CD4-positive, CD25-positive, alpha-beta regulatory T cell (primary cell): ENCODE data around the gene CHP1. TPM values are rescaled to one million over a fixed set of nuclear protein-coding genes. Genes with fewer than 3 reads are reported as not detected.

ENCODE experiments used
- ATAC-seq, 2 donors: fragments of 150-1000 bp; cut with Tn5 transposase; one replicate each; pipeline ENCODE4 v1.10.0; 2021; ENCODE audit warnings: low read depth in 2 of 2, moderate number of reproducible peaks in 2 of 2, moderate library complexity in 1 of 2
- DNase-seq, 3 donors: peaks; one replicate each; pipeline versions ENCODE4 v3.0.0 to v3.0.0-alpha.2; 2012 to 2022; ENCODE audit warnings: mixed read lengths in 1 of 3
- H3K27ac ChIP-seq: one replicate; pipeline ENCODE4 v1.7.0; 2013; ENCODE audit warnings: mild to moderate bottlenecking, low read length; ENCODE audit not compliant: insufficient read depth, poor library complexity, severe bottlenecking
- H3K27me3 ChIP-seq: one replicate; pipeline ENCODE4 v1.7.0; 2013; ENCODE audit warnings: low read length; ENCODE audit not compliant: control insufficient read depth, insufficient read depth
- H3K36me3 ChIP-seq: one replicate; pipeline ENCODE4 v1.7.0; 2013; ENCODE audit warnings: mild to moderate bottlenecking, low read length, moderate library complexity; ENCODE audit not compliant: control insufficient read depth, insufficient read depth
- H3K4me1 ChIP-seq: 2 replicates; pipeline ENCODE4 v1.7.0; 2013; ENCODE audit warnings: mild to moderate bottlenecking, low read length; ENCODE audit not compliant: insufficient read depth, control insufficient read depth, poor library complexity, severe bottlenecking
- H3K4me3 ChIP-seq: one replicate; pipeline ENCODE4 v1.7.0; 2013; ENCODE audit warnings: low read depth, mild to moderate bottlenecking, low read length, moderate library complexity
- H3K9me3 ChIP-seq, 2 experiments: 1 replicate in 1 of 2; 2 replicates in 1 of 2; pipeline ENCODE4 v1.7.0; 2013; ENCODE audit warnings: low read length in 2 of 2, mild to moderate bottlenecking in 1 of 2, moderate library complexity in 1 of 2; ENCODE audit not compliant: control insufficient read depth in 2 of 2
- H3K27ac Mint-ChIP-seq, 3 donors: one replicate each; pipeline ENCODE4 v1.8.0; 2020 to 2022; ENCODE audit warnings: mild to moderate bottlenecking in 3 of 3, mixed read lengths in 3 of 3, moderate library complexity in 2 of 3
- H3K27me3 Mint-ChIP-seq: one replicate; pipeline ENCODE4 v1.8.0; 2022; ENCODE audit warnings: mild to moderate bottlenecking, mixed read lengths
- H3K36me3 Mint-ChIP-seq: one replicate; pipeline ENCODE4 v1.8.0; 2020; ENCODE audit warnings: mixed read lengths
- H3K4me1 Mint-ChIP-seq, 4 donors: one replicate each; pipeline ENCODE4 v1.8.0; 2020 to 2022; ENCODE audit warnings: mixed read lengths in 4 of 4, mild to moderate bottlenecking in 1 of 4
- H3K4me3 Mint-ChIP-seq, 4 donors: one replicate each; pipeline ENCODE4 v1.8.0; 2020 to 2022; ENCODE audit warnings: mild to moderate bottlenecking in 4 of 4, mixed read lengths in 4 of 4, moderate library complexity in 3 of 4
- H3K9me3 Mint-ChIP-seq, 7 donors: one replicate each; pipeline ENCODE4 v1.8.0; 2020 to 2022; ENCODE audit warnings: mixed read lengths in 7 of 7, mild to moderate bottlenecking in 3 of 7, moderate library complexity in 2 of 7
- polyA plus RNA-seq, 4 donors: library from polyadenylated mRNA; unstranded; fragments of 300-500 nt; fragmentation: Illumina TruSeq; gene quantifications; one replicate each; pipeline ENCODE4 v1.2.3, GENCODE V29; 2021
- total RNA-seq: library from RNA; stranded (reverse); gene quantifications from one replicate; pipeline ENCODE4 v1.2.3, GENCODE V29; 2022

CHP1 gene
- total RNA-seq: 34.7 TPM
- 10 to 100 TPM; 17.9 to 23.5 (median 19.3) TPM for polyA plus RNA-seq

DNA sequence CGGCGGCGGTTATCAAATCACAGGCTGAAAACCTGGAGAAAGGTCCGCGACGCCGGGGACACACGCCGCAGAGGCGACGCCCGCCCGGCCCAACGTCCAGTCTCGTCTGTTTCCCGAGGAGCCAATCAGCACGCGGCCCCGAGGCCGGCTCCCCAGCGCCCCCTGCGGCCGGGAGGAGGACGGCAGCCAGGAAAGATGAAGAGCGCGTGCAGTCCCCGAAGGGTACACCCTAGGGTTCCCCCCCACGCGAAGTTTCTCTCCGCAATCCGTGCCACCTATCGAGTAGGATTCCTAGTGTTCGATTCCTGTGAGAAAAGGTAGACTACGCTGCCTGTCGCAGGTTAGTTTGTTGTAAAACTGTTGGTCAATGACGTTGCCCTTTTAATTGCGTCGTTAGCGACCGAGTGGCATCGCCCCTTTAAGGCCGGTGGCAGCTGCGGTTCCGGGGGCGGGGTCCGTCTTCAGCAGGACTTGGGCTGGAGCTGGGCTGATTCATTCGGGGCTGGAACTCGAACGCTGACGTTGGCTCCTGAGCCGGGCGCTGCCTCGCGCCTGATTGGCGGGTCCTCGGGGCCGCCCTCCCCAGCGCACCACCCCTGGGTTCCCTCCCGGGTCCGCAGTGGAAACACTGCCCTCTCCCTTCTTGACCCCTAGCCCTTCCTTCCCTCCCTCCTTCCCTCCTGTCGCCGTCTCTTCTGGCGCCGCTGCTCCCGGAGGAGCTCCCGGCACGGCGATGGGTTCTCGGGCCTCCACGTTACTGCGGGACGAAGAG, at the start of gene CHP1, which contains the start of gene EXD1:
CHP1 (plus strand) TSS at position 619 of the 772 bp plus-strand sequence; CDS start at position 734, 115 bp downstream.
EXD1 (minus strand) TSS at position 108 of the 772 bp plus-strand sequence. CDS start 4,182 bp downstream, outside the sequence.
- H3K9me3 ChIP-seq: no peaks in the 10 kb centered on the region
- peak within 1 kb of the TSS; percentile 80 to 93 (median 93) for H3K27ac Mint-ChIP-seq
- peak within 1 kb of the TSS; percentile 84 for H3K27ac ChIP-seq
- H3K27me3 ChIP-seq: peaks cover 2% of the 10 kb centered on the region
- H3K27me3 Mint-ChIP-seq: peaks cover 18% of the 10 kb centered on the region
- H3K4me3 ChIP-seq: peak within 1 kb of the TSS; percentile 91
- H3K36me3 Mint-ChIP-seq: no peaks in the 10 kb centered on the region
- no peaks in the 10 kb centered on the region for H3K9me3 Mint-ChIP-seq
- H3K4me1 Mint-ChIP-seq: peaks cover 0 to 46% (median 31%) of the 10 kb centered on the region in 4 donors
- H3K36me3 ChIP-seq: no peaks in the 10 kb centered on the region
- H3K4me3 Mint-ChIP-seq: peak within 1 kb of the TSS; percentile 89 to 95 (median 94)
- ATAC-seq: peak; percentile 97
- DNase-seq: peak; percentile 91 to 99 (median 94)
- peaks cover 28% of the 10 kb centered on the region for H3K4me1 ChIP-seq

- Histone ChIP-seq H3K4me3 (no peak overlapping the region), H3K27ac (no peak overlapping the region), H3K4me1 (no peaks in the 10 kb centered on the region), H3K36me3 (no peaks in the 10 kb centered on the region), H3K27me3 (no peaks in the 10 kb centered on the region), H3K9me3 (no peaks in the 10 kb centered on the region)
- peaks cover 0 to 5% (median 0%) of the 10 kb centered on the region in 4 donors for H3K4me1 Mint-ChIP-seq
- H3K9me3 Mint-ChIP-seq: no peaks in the 10 kb centered on the region
- DNase-seq: no peak
- peak overlapping the region in 1 of 3 donors; percentile 24 for H3K27ac Mint-ChIP-seq
- ATAC-seq: no peak
- no peak overlapping the region for H3K4me3 Mint-ChIP-seq
- peaks cover 6% of the 10 kb centered on the region for H3K27me3 Mint-ChIP-seq
- H3K36me3 Mint-ChIP-seq: no peaks in the 10 kb centered on the region
Measured at GRCh38 chr15:41182266-41182665, 48.8 kb upstream of the CHP1 start.

DNA sequence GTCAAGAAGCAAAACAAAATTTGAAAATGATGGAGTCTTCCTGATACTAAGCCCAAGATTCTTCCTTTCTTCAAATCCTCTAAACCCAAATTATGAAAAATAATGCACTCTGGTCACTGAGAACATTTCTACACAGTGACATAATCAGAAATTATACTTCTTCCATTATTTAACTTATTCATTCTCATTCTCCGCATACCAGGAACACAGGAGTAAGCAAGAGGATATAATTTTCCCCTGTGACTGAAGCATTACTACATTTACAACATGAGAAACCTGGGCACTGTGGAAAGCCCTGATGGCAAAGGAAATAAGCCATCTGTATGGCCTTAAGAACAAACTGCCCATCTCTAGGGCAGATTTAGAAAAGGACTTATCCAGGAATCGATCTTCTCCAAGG, 47.5 kb upstream of the CHP1 start:
- no peaks in the 10 kb centered on the region for H3K9me3 ChIP-seq
- H3K9me3 Mint-ChIP-seq: no peaks in the 10 kb centered on the region
- DNase-seq: no peak
- H3K27me3 ChIP-seq: no peaks in the 10 kb centered on the region
- H3K4me3 Mint-ChIP-seq: no peak overlapping the region
- H3K36me3 ChIP-seq: no peaks in the 10 kb centered on the region
- H3K27me3 Mint-ChIP-seq: peaks cover 6% of the 10 kb centered on the region
- H3K36me3 Mint-ChIP-seq: no peaks in the 10 kb centered on the region
- no peak overlapping the region for H3K27ac ChIP-seq
- H3K4me1 ChIP-seq: no peaks in the 10 kb centered on the region
- H3K27ac Mint-ChIP-seq: no peak overlapping the region
- H3K4me3 ChIP-seq: no peak overlapping the region
- H3K4me1 Mint-ChIP-seq: peaks cover 0 to 5% (median 0%) of the 10 kb centered on the region in 4 donors
- no peak for ATAC-seq

- Mint-ChIP-seq H3K4me1 (no peaks in the 10 kb centered on the region), H3K9me3 (peaks cover 0 to 2% (median 0%) of the 10 kb centered on the region in 7 donors), H3K36me3 (no peaks in the 10 kb centered on the region), H3K27ac (no peak overlapping the region), H3K27me3 (peaks cover 5% of the 10 kb centered on the region), H3K4me3 (no peak overlapping the region)
- no peak overlapping the region for H3K4me3 ChIP-seq
- H3K4me1 ChIP-seq: no peaks in the 10 kb centered on the region
- no peak overlapping the region for H3K27ac ChIP-seq
- no peaks in the 10 kb centered on the region for H3K27me3 ChIP-seq
- H3K36me3 ChIP-seq: no peaks in the 10 kb centered on the region
- ATAC-seq: no peak
- no peak for DNase-seq
- H3K9me3 ChIP-seq: no peaks in the 10 kb centered on the region
Measured at GRCh38 chr15:41194444-41194843, 36.6 kb upstream of the CHP1 start.

DNA sequence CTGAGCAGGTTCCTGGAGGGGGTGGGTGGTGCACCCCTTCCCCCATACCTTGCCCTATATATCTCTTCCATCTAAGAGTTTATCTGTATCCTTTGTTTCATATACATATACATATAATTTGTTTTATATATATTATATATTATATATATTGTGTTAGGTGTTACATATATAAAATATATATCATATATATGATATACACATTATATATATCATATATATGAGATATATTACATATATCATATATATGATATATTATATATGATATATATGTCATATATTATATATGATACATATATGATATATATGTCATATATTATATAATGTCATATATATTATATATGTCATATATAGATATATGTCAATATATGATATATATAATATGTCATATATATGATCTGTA, 31.6 kb upstream of the CHP1 start:
- no peaks in the 10 kb centered on the region for H3K4me1 Mint-ChIP-seq
- no peak overlapping the region for H3K4me3 Mint-ChIP-seq
- no peaks in the 10 kb centered on the region for H3K9me3 Mint-ChIP-seq
- H3K27me3 ChIP-seq: no peaks in the 10 kb centered on the region
- peaks cover 5% of the 10 kb centered on the region for H3K27me3 Mint-ChIP-seq
- no peaks in the 10 kb centered on the region for H3K9me3 ChIP-seq
- ATAC-seq (no peak), DNase-seq (no peak)
- H3K27ac ChIP-seq: no peak overlapping the region
- no peaks in the 10 kb centered on the region for H3K36me3 ChIP-seq
- H3K36me3 Mint-ChIP-seq: no peaks in the 10 kb centered on the region
- H3K4me3 ChIP-seq: no peak overlapping the region
- no peaks in the 10 kb centered on the region for H3K4me1 ChIP-seq
- H3K27ac Mint-ChIP-seq: no peak overlapping the region

DNA sequence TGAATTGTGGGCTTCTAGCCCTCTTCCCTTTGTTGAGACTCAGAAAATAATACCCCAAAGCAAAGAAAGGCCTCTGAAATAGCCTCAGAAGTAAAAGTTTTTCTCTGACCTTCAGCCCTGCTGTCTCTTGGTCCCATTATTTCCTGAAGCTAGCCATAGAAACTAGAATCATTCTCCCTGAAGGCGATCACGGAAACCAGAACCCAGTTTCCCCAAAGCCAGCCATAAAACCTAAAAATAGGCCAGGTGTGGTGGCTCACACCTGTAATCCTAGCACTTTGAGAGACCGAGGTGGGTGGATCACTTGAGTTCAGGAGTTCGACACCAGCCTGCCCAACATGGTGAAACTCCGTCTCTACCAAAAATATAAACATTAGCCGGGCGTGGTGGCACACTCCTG, 27.7 kb upstream of the CHP1 start:
- H3K4me1 ChIP-seq: no peaks in the 10 kb centered on the region
- H3K36me3 ChIP-seq: no peaks in the 10 kb centered on the region
- Mint-ChIP-seq H3K27me3 (peaks cover 18% of the 10 kb centered on the region), H3K4me3 (no peak overlapping the region), H3K27ac (no peak overlapping the region), H3K9me3 (no peaks in the 10 kb centered on the region), H3K4me1 (no peaks in the 10 kb centered on the region), H3K36me3 (no peaks in the 10 kb centered on the region)
- ATAC-seq (no peak), DNase-seq (no peak)
- H3K9me3 ChIP-seq: no peaks in the 10 kb centered on the region
- H3K4me3 ChIP-seq: no peak overlapping the region
- H3K27ac ChIP-seq: no peak overlapping the region
- H3K27me3 ChIP-seq: no peaks in the 10 kb centered on the region

DNA sequence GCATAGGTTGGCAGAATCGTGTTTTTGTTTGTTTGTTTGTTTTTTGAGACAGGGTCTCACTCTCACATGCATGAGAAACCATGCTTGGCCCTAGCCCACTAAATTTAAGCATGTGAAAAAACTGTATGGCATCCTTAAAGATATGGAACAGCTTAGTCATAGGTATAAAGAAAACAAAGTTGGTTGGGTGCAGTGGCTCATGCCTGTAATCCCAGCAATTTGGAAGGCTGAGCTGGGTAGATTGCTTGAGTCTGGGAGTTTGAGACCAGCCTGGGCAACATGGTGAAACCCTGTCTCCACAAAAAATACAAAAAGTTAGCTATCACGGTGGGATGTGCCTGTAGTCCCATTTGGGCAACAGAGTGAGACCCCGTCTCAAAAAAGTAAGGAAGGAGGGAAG, 25.8 kb upstream of the CHP1 start:
- Mint-ChIP-seq H3K4me3 (no peak overlapping the region), H3K27ac (no peak overlapping the region)

More for the DNA sequence above, 25.8 kb upstream of the CHP1 start:
- no peaks in the 10 kb centered on the region for H3K9me3 ChIP-seq
- no peaks in the 10 kb centered on the region for H3K36me3 ChIP-seq
- peaks cover 25% of the 10 kb centered on the region for H3K27me3 Mint-ChIP-seq
- H3K27me3 ChIP-seq: no peaks in the 10 kb centered on the region
- no peaks in the 10 kb centered on the region for H3K36me3 Mint-ChIP-seq
- H3K4me3 ChIP-seq: no peak overlapping the region
- H3K4me1 Mint-ChIP-seq: no peaks in the 10 kb centered on the region
- H3K4me1 ChIP-seq: no peaks in the 10 kb centered on the region
- no peak for DNase-seq
- no peak overlapping the region for H3K27ac ChIP-seq
- no peaks in the 10 kb centered on the region for H3K9me3 Mint-ChIP-seq
- ATAC-seq: no peak
